ENCODE results near the gene APOL2. TPM values are rescaled to one million over a fixed set of nuclear protein-coding genes. Genes with fewer than 3 reads are reported as not detected.
"Not testable (repeated sequence)": the region's sequence is repeated elsewhere in the genome, so short reads cannot be mapped to it uniquely, and the experiment has no call there.

Gene APOL2
- total and polyA plus RNA-seq, 9 donors, result 13.6 to 38.1 (median 28.2) TPM

- Histone ChIP-seq H3K27ac (no peak overlapping the region), H3K36me3 (no peaks in the 10 kb centered on the region), H3K4me3 (no peak overlapping the region), H3K27me3 (no peaks in the 10 kb centered on the region), H3K4me1 (ENCODE audit: insufficient read depth) (peaks cover 16% of the 10 kb centered on the region), H3K9me3 (no peaks in the 10 kb centered on the region)
- DNase-seq, result no peak
- WGBS, 3 donors, result 88 to 91% (median 89%) methylated on average over 7 of the region's 7 CpGs
- TF ChIP-seq POLR2A (IDR thresholded peaks at IDR 0.05) (no peak), CTCF (IDR thresholded peaks at IDR 0.05) (no peak), EP300 (IDR thresholded peaks at IDR 0.05) (no peak)
- intact Hi-C loops (cut with DNase I), result loop anchor here in 1 of 4 donors (10.0 kb wide), 1 partner anchor 89 kb away; no protein-coding TSS in a partner anchor
Observed at GRCh38 chr22:36233796-36234195, 5.5 kb downstream of the APOL2 start.

- TF ChIP-seq EP300 (IDR thresholded peaks at IDR 0.05), result no peak
- TF ChIP-seq POLR2A (IDR thresholded peaks at IDR 0.05), result no peak
- TF ChIP-seq CTCF (IDR thresholded peaks at IDR 0.05), result no peak
- H3K27ac ChIP-seq, result no peak overlapping the region
- DNase-seq, result no peak
- H3K4me3 ChIP-seq, result no peak overlapping the region
- H3K9me3 ChIP-seq, result no peaks in the 10 kb centered on the region
- intact Hi-C loops (cut with DNase I), result loop anchor here in 1 of 4 donors (10.0 kb wide), 1 partner anchor 88 kb away; no protein-coding TSS in a partner anchor
- peaks cover 15% of the 10 kb centered on the region for H3K4me1 ChIP-seq (ENCODE audit: insufficient read depth)
- no peaks in the 10 kb centered on the region for H3K27me3 ChIP-seq
- H3K36me3 ChIP-seq, result no peaks in the 10 kb centered on the region
- 83 to 85% (median 84%) methylated on average over 13 of the region's 13 CpGs for WGBS, 3 donors
Observed at GRCh38 chr22:36232715-36233401, 6.5 kb downstream of the APOL2 start.

- H3K27me3 ChIP-seq; H3K9me3 ChIP-seq; H3K27ac ChIP-seq; DNase-seq; H3K4me1 ChIP-seq (ENCODE audit: insufficient read depth); H3K36me3 ChIP-seq; H3K4me3 ChIP-seq: not testable (repeated sequence)
- intact Hi-C loops (cut with DNase I), result loop anchor here in 1 of 4 donors (10.0 kb wide), 1 partner anchor 86 kb away; no protein-coding TSS in a partner anchor
- WGBS, 3 donors, result 78 to 85% (median 81%) methylated on average over 5 of the region's 5 CpGs
Observed at GRCh38 chr22:36231051-36231450, 8.3 kb downstream of the APOL2 start.

GRCh38 chr22:36229649-36230048 lies 9.7 kb downstream of the APOL2 start:
- intact Hi-C loops (cut with DNase I), result loop anchor here in 1 of 4 donors (10.0 kb wide), 1 partner anchor 85 kb away; no protein-coding TSS in a partner anchor

GRCh38 chr22:36228944-36229343 lies 10.4 kb downstream of the APOL2 start:
- Histone ChIP-seq H3K27me3 (no peaks in the 10 kb centered on the region), H3K36me3 (no peaks in the 10 kb centered on the region), H3K27ac (no peak overlapping the region), H3K4me1 (ENCODE audit: insufficient read depth) (no peaks in the 10 kb centered on the region), H3K4me3 (no peak overlapping the region), H3K9me3 (no peaks in the 10 kb centered on the region)
- intact Hi-C loops (cut with DNase I), result no loop called here
- WGBS, 3 donors, result 61 to 66% (median 66%) methylated on average over 7 of the region's 7 CpGs
- TF ChIP-seq CTCF (IDR thresholded peaks at IDR 0.05), result no peak
- TF ChIP-seq EP300 (IDR thresholded peaks at IDR 0.05), result no peak
- TF ChIP-seq POLR2A (IDR thresholded peaks at IDR 0.05), result no peak
- DNase-seq, result no peak

More at GRCh38 chr22:36229649-36230048, 9.7 kb downstream of the APOL2 start:
- H3K4me3 ChIP-seq; H3K27me3 ChIP-seq; H3K27ac ChIP-seq; H3K4me1 ChIP-seq (ENCODE audit: insufficient read depth); H3K36me3 ChIP-seq; DNase-seq; H3K9me3 ChIP-seq: not testable (repeated sequence)
- WGBS, 3 donors, result 82 to 94% (median 93%) methylated on average over 3 of the region's 3 CpGs

GRCh38 chr22:36228369-36228768 lies 11.0 kb downstream of the APOL2 start:
- H3K4me3 ChIP-seq; H3K9me3 ChIP-seq; intact Hi-C loops (cut with DNase I); H3K27ac ChIP-seq; H3K27me3 ChIP-seq; H3K4me1 ChIP-seq (ENCODE audit: insufficient read depth); H3K36me3 ChIP-seq; DNase-seq: not testable (repeated sequence)
- 80 to 85% (median 85%) methylated on average over 1 of the region's 1 CpG for whole genome bisulfite sequencing, 3 donors

All from ovary (tissue), 9 donors.